Hematopoietic multipotent progenitor cell treated with erythropoietin and hydrocortisone succinate and interleukin-3 and kit ligand, for 6 days (in vitro differentiated cells): Measurements from ENCODE around the gene FOSL2.

Experiments used
- DNase-seq: peaks from one replicate; pipeline ENCODE4 v3.0.0-alpha.2; 2015

Gene FOSL2

GRCh38 chr2:28434600-28434989 is 41.9 kb downstream of the FOSL2 start:
- no peak for DNase-seq

DNA sequence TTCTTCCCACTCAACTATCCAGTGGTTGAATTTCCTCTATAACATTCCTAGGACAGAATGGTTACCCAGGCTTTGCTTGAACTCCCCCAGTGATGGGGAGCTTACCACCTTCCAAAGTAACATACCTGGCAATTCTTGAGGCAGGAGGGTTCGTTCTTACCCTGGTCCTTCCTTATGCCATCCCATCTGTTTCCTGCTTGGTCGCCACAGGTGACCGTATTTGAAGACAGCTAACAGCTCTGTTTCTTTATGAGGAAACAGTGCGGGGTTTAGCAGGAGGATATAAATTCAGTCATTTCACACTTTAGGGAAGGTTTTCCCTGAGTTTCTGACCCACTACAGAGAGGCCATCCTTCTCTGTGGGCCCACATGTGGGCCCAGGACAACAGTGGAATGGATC is 42.6 kb downstream of the FOSL2 start:
- no peak for DNase-seq

GRCh38 chr2:28435814-28436351 is 43.2 kb downstream of the FOSL2 start:
- DNase-seq = no peak

DNA sequence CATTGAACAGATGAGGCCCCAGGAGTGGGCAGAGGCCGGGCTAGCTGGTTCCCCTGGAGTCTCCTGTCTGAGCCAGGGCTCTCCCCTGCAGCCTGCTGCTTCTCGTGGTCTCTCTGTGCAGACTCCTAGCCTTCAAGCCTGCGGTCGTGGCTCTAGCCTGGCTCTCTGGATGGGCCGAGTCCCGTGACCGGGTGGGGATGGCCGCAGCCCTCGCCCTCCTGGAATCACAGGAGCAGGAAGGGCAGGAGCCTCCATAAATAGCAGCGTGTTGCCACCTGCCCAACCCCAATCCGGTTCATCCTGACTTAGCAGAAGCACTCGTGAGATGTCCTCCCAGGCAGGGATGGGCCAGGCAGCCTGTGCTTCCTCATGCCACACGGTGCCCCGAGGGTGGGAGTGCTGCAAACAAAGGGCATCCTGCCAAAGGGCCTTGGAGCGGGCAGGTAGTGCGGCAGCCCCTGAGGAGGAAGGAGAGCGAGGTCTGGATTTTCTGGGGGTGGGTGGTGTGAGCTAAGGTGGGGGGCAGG is 43.9 kb downstream of the FOSL2 start:
- no peak for DNase-seq

GRCh38 chr2:28437149-28437835 is 44.6 kb downstream of the FOSL2 start:
- DNase-seq = no peak

DNA sequence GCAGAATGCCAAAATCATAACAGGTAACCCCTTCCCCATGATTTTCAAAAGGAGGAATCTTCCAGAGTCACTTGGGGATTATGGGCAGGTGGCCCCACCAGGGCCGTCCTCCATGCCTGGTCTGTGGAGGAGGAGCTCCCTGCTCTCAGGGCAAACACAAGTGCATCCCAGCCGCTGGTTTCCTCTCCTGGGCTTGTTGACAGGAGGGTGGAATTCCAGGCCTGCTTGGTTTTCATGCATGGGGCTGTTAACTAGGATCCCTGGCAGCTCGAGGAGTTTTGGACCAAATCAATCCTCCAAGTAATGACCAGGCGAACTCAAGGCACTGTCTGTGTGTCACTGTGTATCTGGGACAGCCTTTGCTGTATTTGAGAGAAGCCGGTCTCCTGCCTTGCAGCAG is 45.3 kb downstream of the FOSL2 start:
- no peak for DNase-seq

- peak; percentile 81 for DNase-seq
These were observed 45.9 kb downstream of the FOSL2 start for GRCh38 chr2:28438532-28439063.

GRCh38 chr2:28439127-28439526 is 46.5 kb downstream of the FOSL2 start:
- DNase-seq = no peak

DNA sequence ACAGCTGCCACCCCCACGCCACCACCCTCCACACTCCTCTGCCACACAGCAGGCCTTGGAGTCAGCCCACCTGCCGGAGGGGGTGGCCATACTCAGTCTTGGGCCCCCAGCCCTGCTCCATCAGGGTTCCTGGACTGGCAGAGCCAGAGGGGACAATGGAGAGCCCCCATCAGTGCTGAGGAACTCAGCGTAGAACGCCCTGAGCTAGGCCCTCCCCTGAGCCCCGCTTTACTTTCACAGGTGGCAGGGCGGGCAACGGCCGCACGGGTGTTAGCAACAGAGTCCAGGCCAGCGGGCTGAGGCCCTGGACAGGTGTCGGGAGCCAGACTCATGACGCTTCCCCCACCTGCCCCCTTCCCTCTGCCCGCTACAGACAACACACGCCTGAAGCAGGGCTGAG is 47.1 kb downstream of the FOSL2 start:
- no peak for DNase-seq

- no peak for DNase-seq
These were observed 49.7 kb downstream of the FOSL2 start for GRCh38 chr2:28442328-28442727.

- no peak for DNase-seq
These were observed 52.3 kb downstream of the FOSL2 start for GRCh38 chr2:28444956-28445355.

GRCh38 chr2:28445448-28446258 is 53.0 kb downstream of the FOSL2 start:
- DNase-seq = no peak

GRCh38 chr2:28446531-28446930 is 53.9 kb downstream of the FOSL2 start:
- no peak for DNase-seq

DNA sequence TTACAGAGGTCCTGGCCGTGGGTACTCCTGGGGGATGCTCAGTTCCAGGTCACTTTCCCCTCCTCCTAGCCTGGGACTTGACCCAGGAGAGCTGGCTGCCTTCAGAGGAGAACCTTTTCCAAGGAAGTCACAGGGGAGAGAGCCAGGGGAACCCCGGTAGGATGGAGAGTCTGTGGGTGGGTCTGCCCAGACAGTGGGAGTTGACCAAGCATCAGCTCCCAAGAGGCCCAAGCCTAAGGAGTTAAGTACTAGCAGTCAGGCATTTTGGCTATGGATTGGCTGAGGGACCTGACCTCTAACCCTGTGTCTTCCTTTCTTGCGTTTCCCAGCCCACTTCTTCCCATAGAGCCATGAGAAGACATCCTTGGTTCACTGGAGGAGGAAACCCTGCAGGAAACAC is 54.4 kb downstream of the FOSL2 start:
- DNase-seq = no peak

DNA sequence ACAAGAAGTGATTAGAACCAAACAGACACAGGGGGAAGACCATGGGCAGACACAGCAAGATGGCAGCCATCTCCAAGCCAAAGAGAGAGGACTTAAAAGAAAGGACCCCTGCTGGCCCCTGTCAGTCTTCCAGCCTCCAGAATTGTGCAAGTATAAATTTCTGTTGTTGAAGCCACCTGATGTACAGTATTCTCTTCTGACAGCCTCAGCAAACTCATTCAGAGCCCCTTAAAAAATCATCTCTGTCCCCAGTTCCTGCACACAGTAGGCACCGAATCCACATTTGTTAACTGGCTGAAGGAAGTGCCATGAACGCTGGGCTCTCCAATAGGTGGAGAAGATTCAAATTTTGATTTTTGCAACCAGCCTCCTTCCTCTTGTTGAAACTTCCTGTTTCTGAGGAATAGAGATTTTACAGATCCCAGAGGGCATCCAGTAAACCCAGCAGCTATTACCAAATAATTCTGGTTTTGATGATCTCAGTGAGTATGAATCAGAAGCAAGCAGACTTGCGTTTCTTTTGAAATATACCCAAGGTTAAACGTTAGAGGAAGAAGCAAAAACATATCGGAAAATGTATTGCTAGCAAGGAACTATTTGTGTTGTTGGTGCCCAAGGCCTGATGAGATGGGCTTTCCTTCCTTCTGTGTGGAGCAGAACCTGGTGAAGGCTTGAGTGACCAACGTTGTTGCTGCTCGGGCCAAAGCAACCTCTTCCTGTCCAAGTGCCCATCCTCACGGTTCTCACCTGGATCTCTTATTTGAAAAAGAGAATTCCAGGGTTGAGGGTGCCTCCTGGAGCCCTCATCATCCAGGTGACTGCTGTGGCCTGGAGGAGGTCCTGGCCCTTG is 55.5 kb downstream of the FOSL2 start:
- peak; percentile 70 for DNase-seq

DNA sequence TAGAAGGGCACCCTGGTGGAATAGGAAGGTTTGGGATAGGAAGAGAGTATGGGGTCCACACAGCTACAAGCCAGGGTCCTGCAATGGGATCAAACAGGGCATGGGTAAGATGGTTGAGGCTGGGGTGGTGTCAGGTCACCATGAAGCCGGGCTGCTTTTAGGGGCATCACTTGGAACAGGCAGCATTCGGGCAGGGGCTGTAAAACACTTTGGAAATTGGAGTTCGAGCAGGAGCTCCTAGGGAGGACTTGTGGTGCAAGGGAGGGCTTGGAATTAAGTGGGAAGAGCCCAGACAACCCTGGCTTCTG is 56.1 kb downstream of the FOSL2 start:
- no peak for DNase-seq

DNA sequence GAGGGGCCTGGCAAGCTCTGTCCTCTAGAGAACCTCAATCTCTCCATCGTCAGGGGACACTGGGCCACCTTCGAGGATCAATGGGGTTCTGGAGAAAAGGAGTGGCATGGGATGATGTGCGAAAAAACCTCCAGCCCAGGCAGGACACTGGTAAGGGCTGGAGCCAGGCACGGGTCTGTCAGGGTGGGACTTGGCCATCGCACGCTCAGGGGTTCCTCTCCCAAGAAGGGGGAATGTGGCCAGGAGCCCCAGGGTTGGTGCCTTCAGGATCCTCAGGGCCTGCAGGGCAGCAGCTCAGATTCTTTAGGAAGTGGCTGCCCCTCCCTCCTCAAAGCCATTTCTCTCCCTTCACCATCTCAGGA is 56.4 kb downstream of the FOSL2 start:
- DNase-seq = no peak

DNA sequence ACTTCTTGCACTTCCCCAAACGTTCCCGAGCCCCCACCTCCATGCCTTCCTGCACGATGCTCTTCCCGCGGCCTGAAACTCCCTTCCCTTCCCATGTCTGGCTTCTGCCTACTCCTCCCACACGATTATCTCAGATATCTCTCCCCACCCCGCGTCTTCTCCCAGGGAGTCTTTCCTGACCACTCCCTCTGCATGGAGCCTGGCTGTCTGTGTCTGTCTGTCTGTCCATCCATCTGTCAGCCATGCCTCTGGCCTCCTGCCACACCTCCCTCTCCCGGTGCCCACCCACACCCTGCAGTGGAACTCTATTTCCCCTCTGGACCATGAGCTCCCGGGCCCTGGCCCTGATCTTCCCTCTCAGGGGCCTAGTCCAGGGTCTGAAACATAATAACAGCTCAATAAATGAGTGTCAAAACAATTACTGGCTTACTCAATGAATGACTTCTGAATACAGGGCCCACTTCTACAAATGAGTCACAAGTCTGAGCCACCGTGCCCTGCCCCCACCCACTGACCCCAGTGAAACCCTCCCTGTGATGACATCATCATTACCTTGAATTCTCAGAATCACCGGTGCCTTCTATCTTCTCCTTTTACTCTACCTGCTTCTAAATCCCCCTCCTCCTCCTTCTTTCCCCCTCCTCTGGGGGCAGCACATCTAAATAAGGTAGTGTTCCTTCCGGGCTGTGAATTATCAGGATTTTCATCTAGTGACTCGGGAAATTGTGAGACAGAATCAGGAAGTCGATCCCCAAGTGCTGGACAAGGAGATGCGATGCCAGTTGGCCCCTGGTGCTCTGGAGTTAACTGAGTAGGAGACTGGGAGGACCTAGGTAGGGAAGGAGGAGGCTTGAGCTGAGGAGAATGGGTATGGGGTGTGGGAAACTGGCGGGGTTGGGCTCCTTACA is 57.1 kb downstream of the FOSL2 start:
- DNase-seq = peak; percentile 17

GRCh38 chr2:28450901-28451565 is 58.4 kb downstream of the FOSL2 start:
- DNase-seq = no peak

- no peak for DNase-seq
These were observed 59.3 kb downstream of the FOSL2 start for GRCh38 chr2:28451793-28452533.
